Measurements from ENCODE around the gene RMI2. TPM values are rescaled to one million over a fixed set of nuclear protein-coding genes. Genes with fewer than 3 reads are reported as not detected.
"Not testable (repeated sequence)": the region's sequence is repeated elsewhere in the genome, so short reads cannot be mapped to it uniquely, and the experiment has no call there.

RMI2 gene
- total and polyA plus RNA-seq, 9 of the 15 experiments (the other 6 are each of a cell fraction or from before 2014, with no cell fraction given): 8.0 to 43.4 (median 32.5) TPM

DNA sequence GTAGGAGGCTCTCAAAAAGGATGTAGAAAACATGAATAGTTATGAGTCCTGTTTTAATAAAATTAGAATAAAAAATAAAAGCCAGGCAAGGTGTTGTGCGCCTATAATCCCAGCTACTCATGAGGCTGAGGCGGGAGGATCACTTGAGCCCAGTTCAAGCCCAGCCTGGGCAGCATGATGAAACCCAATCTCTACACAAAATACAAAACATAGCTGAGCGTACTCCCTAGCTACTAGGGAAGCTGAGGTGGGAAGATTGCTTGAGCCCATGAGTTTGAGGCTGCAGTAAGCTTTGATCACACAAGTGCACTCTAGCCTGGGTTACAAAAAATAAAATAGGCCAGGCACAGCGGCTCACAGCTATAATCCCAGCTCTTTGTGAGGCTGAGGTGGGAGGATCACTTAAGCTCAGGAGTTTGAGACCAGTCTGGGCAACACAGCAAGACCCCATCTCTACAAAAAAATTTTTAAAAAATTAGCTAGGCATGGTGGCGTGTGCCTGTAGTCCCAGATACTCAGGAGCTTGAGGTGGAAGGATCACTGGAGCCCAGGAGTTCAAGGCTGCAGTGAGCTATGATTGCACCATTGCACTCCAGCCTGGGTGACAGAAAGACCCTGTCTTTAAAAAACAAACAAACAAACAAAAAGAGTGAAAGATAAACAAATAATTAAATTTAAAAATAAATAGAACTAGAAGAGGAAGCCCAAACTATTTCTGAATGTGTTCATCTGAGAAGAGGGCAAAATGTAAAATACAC lies 46.9 kb upstream of the RMI2 start:
- no TSS peak for BruUV-seq (replicated peaks)
- TF ChIP-seq HDAC2 (IDR thresholded peaks at IDR 0.05) (no peak), ZNF121 (CRISPR knock-in tag; conservative IDR thresholded peaks at IDR 0.05) (peak; percentile 50; the same call in 1 of the 2 replicates)
- TF ChIP-seq, protein P1, sequence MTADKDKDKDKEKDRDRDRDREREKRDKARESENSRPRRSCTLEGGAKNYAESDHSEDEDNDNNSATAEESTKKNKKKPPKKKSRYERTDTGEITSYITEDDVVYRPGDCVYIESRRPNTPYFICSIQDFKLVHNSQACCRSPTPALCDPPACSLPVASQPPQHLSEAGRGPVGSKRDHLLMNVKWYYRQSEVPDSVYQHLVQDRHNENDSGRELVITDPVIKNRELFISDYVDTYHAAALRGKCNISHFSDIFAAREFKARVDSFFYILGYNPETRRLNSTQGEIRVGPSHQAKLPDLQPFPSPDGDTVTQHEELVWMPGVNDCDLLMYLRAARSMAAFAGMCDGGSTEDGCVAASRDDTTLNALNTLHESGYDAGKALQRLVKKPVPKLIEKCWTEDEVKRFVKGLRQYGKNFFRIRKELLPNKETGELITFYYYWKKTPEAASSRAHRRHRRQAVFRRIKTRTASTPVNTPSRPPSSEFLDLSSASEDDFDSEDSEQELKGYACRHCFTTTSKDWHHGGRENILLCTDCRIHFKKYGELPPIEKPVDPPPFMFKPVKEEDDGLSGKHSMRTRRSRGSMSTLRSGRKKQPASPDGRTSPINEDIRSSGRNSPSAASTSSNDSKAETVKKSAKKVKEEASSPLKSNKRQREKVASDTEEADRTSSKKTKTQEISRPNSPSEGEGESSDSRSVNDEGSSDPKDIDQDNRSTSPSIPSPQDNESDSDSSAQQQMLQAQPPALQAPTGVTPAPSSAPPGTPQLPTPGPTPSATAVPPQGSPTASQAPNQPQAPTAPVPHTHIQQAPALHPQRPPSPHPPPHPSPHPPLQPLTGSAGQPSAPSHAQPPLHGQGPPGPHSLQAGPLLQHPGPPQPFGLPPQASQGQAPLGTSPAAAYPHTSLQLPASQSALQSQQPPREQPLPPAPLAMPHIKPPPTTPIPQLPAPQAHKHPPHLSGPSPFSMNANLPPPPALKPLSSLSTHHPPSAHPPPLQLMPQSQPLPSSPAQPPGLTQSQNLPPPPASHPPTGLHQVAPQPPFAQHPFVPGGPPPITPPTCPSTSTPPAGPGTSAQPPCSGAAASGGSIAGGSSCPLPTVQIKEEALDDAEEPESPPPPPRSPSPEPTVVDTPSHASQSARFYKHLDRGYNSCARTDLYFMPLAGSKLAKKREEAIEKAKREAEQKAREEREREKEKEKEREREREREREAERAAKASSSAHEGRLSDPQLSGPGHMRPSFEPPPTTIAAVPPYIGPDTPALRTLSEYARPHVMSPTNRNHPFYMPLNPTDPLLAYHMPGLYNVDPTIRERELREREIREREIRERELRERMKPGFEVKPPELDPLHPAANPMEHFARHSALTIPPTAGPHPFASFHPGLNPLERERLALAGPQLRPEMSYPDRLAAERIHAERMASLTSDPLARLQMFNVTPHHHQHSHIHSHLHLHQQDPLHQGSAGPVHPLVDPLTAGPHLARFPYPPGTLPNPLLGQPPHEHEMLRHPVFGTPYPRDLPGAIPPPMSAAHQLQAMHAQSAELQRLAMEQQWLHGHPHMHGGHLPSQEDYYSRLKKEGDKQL (CRISPR knock-in tag; IDR thresholded peaks at IDR 0.05; ENCODE audit: borderline replicate concordance): no peak
- TF ChIP-seq, protein P2, sequence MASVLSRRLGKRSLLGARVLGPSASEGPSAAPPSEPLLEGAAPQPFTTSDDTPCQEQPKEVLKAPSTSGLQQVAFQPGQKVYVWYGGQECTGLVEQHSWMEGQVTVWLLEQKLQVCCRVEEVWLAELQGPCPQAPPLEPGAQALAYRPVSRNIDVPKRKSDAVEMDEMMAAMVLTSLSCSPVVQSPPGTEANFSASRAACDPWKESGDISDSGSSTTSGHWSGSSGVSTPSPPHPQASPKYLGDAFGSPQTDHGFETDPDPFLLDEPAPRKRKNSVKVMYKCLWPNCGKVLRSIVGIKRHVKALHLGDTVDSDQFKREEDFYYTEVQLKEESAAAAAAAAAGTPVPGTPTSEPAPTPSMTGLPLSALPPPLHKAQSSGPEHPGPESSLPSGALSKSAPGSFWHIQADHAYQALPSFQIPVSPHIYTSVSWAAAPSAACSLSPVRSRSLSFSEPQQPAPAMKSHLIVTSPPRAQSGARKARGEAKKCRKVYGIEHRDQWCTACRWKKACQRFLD (CRISPR knock-in tag; IDR thresholded peaks at IDR 0.05): 0 out of 2 replicates have a peak, but pooled peaks have one; percentile 12
- DNase-seq (ENCODE audit: extremely low read depth in 1 of 4, low spot score in 3 of 4): no peak
- H3K4me2 ChIP-seq (ENCODE audit: insufficient read depth, low read length): no peak overlapping the region; the same call in 1 of the 2 replicates
- H4K20me1 ChIP-seq (replicated peaks; ENCODE audit: control insufficient read depth, insufficient read depth, low read length): no peaks in the 10 kb centered on the region
- intact Hi-C loops (cut with micrococcal nuclease) (no loop called here), in situ Hi-C loops (cut with MboI) (no loop called here)
- WGBS (ENCODE audit: insufficient coverage, low coverage, missing lambda C conversion rate): 68% methylated on average over 5 of the region's 5 CpGs
- H3K4me3 ChIP-seq: no peak overlapping the region
- no peaks in the 10 kb centered on the region for H3K79me2 ChIP-seq (ENCODE audit: control insufficient read depth, insufficient read depth, low read length)
- no peak overlapping the region for H3K27ac ChIP-seq (ENCODE audit: extremely low read depth, low read depth, low read length)
- 0 out of 5 replicates have a peak, but pooled peaks cover 0 to 3% of the 10 kb centered on the region in 2 experiments for H3K27me3 ChIP-seq (ENCODE audit: control insufficient read depth in 2 of 2, insufficient read depth in 2 of 2, low read length in 2 of 2)
- H2AFZ ChIP-seq (ENCODE audit: low read depth, low read length): no peak overlapping the region
- ATAC-seq: no peak
- H3K36me3 ChIP-seq (ENCODE audit: control insufficient read depth, insufficient read depth, low read length): no peaks in the 10 kb centered on the region
- no peaks in the 10 kb centered on the region for H3K9me3 ChIP-seq (replicated peaks; ENCODE audit: control insufficient read depth, insufficient read depth, low read depth, low read length)
- POLR2A ChIA-PET: interaction anchor here (0.5 to 1.5 kb wide), 6 partner anchors 14 to 302 kb away, joined by 3 to 7 read pairs (median 3); partner anchors contain the start of gene PRM2
- no peak overlapping the region for H3K9ac ChIP-seq (ENCODE audit: insufficient read depth in 1 of 2, low read depth in 2 of 2, low read length in 2 of 2)
- CTCF ChIA-PET (ENCODE audit: low intra/inter-chr PET ratio): no interaction called here
- peaks cover 6 to 13% of the 10 kb centered on the region in 2 experiments; a peak in 4 of 5 replicates for H3K4me1 ChIP-seq (replicated peaks in 1 of 2; ENCODE audit: control insufficient read depth in 2 of 2, insufficient read depth in 2 of 2, low read length in 2 of 2)
- no peak for FAIRE-seq
- H3K9me1 ChIP-seq (ENCODE audit: control insufficient read depth, insufficient read depth, low read length): no peaks in the 10 kb centered on the region

DNA sequence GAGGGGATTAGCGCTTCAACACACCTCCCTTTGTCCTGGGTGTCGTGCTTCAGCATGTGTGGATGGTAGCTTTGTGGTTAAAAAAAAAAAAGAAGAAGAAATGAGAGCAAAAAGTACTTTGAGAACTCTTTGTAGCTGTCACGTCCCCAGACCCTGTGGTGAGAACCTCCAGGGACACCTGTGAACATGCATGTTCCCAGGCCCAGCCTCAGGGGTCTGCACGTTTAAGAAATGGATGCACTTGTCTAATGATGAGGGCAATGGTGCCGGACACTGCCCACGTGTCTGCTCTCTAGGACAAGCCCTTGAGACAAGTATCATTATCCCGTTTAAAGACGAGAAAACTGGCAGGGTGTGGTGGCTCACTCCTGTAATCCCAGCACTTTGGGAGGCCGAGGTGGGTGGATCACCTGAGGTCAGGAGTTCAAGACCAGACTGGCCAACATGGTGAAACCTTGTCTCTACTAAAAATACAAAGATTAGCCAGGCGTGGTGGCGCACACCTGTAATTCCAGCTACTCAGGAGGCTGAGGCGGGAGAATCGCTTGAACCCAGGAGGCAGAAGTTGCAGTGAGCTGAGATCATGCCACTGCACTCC lies 46.2 kb upstream of the RMI2 start:
- H4K20me1 ChIP-seq (replicated peaks; ENCODE audit: control insufficient read depth, insufficient read depth, low read length); H3K4me3 ChIP-seq; H3K36me3 ChIP-seq (ENCODE audit: control insufficient read depth, insufficient read depth, low read length); H3K27me3 ChIP-seq (ENCODE audit: control insufficient read depth in 2 of 2, insufficient read depth in 2 of 2, low read length in 2 of 2); FAIRE-seq; intact Hi-C loops (cut with micrococcal nuclease); DNase-seq (ENCODE audit: extremely low read depth in 1 of 4, low spot score in 3 of 4); CTCF ChIA-PET (ENCODE audit: low intra/inter-chr PET ratio); H2AFZ ChIP-seq (ENCODE audit: low read depth, low read length); H3K9me3 ChIP-seq (replicated peaks; ENCODE audit: control insufficient read depth, insufficient read depth, low read depth, low read length); in situ Hi-C loops (cut with MboI); BruUV-seq (replicated peaks); H3K27ac ChIP-seq (ENCODE audit: extremely low read depth, low read depth, low read length); H3K9me1 ChIP-seq (ENCODE audit: control insufficient read depth, insufficient read depth, low read length); H3K9ac ChIP-seq (ENCODE audit: insufficient read depth in 1 of 2, low read depth in 2 of 2, low read length in 2 of 2); ATAC-seq; H3K4me2 ChIP-seq (ENCODE audit: insufficient read depth, low read length); H3K79me2 ChIP-seq (ENCODE audit: control insufficient read depth, insufficient read depth, low read length): not testable (repeated sequence)
- 42% methylated on average over 13 of the region's 13 CpGs for WGBS (ENCODE audit: insufficient coverage, low coverage, missing lambda C conversion rate)
- H3K4me1 ChIP-seq (replicated peaks in 1 of 2; ENCODE audit: control insufficient read depth in 2 of 2, insufficient read depth in 2 of 2, low read length in 2 of 2): peaks cover 6 to 13% of the 10 kb centered on the region in 2 experiments; a peak in 4 of 5 replicates
- POLR2A ChIA-PET: interaction anchor here (0.5 to 0.8 kb wide), 3 partner anchors 21 to 303 kb away, joined by 3 read pairs; no protein-coding TSS in a partner anchor
